Transverse colon (tissue), 4 donors: Measurements from ENCODE around the gene ADAM11. TPM values are rescaled to one million over a fixed set of nuclear protein-coding genes. Genes with fewer than 3 reads are reported as not detected.
A peak's percentile ranks its signal among the peaks of the same experiment; 100 is the strongest.
"Not testable (repeated sequence)": the region's sequence is repeated elsewhere in the genome, so short reads cannot be mapped to it uniquely, and the experiment has no call there.

Experiments
- DNase-seq: peaks from one replicate; pipeline ENCODE4 v3.0.0-alpha.2; 2019
- H3K27ac ChIP-seq, 4 donors: fragments of 200-600 bp; sonication (generic); 2 replicates each; pipeline ENCODE4 v1.5.1; 2016 to 2018; ENCODE audit warnings: inconsistent platforms in 4 of 4
- H3K27me3 ChIP-seq: fragments of 200-600 bp; sonication (generic); 2 replicates; pipeline ENCODE4 v1.5.1; 2017; ENCODE audit warnings: inconsistent platforms
- H3K36me3 ChIP-seq, 4 donors: fragments of 200-600 bp; sonication (generic); 2 replicates each; pipeline ENCODE4 v1.5.1; 2017 to 2019; ENCODE audit warnings: inconsistent platforms in 4 of 4
- H3K4me1 ChIP-seq, 4 donors: fragments of 200-600 bp; sonication (generic); 2 replicates each; pipeline ENCODE4 v1.5.1; 2017 to 2020; ENCODE audit warnings: inconsistent platforms in 4 of 4
- H3K4me3 ChIP-seq, 4 donors: fragments of 200-600 bp; sonication (generic); 1 replicate in 1 of 4; 2 replicates in 3 of 4; pipeline versions ENCODE4 v1.5.1 to v1.6.1; 2017 to 2019; ENCODE audit warnings: inconsistent platforms in 4 of 4
- H3K9me3 ChIP-seq, 2 donors: fragments of 200-600 bp; sonication (generic); 2 replicates each; pipeline ENCODE4 v1.5.1; 2017 to 2019; ENCODE audit warnings: inconsistent platforms in 2 of 2
- CTCF ChIP-seq, 5 experiments: fragments of 200-600 bp in 3 of 5; fragments of 450-650 bp in 2 of 5; sonication (generic) in 3 of 5; IDR thresholded peaks; 1 replicate in 2 of 5; 2 replicates in 3 of 5; pipeline ENCODE4 v1.5.1; 2016 to 2017; ENCODE audit warnings: antibody characterized with exemption in 5 of 5, inconsistent platforms in 3 of 5, mild to moderate bottlenecking in 2 of 5, moderate library complexity in 1 of 5
- EP300 ChIP-seq: sonication (generic); formaldehyde crosslinking; IDR thresholded peaks from one replicate; pipeline ENCODE4 v1.6.1; 2017; ENCODE audit warnings: antibody characterized with exemption, low read depth
- POLR2A ChIP-seq: fragments of 450-650 bp; IDR thresholded peaks from one replicate; pipeline ENCODE4 v1.6.1; 2016; ENCODE audit warnings: antibody characterized with exemption, mild to moderate bottlenecking, moderate library complexity
- POLR2AphosphoS5 ChIP-seq, 3 donors: sonication (generic); formaldehyde crosslinking; IDR thresholded peaks; one replicate each; pipeline ENCODE4 v1.6.1; 2016; ENCODE audit warnings: antibody characterized with exemption in 3 of 3
- WGBS, 2 donors: methylation state at CpG; one replicate each; pipeline ENCODE4 v1.1.5; 2018; ENCODE audit warnings: low coverage in 1 of 2; 5-methylcytosine and 5-hydroxymethylcytosine counted together
- in situ Hi-C, 4 donors: fragments of 200-750 bp; cut with MboI; loops; one replicate each; pipeline versions ENCODE4 v1.15.0 to v1.15.1; 2017; ENCODE audit warnings: low sequenced_read_pairs in 3 of 4, low pct_ligation_motif_present in 1 of 4, low pct_unique_long_range_greater_than_20kb in 1 of 4
- intact Hi-C: fragments of 100-400 bp; cut with DNase I; formaldehyde crosslinking; loops from one replicate; pipeline ENCODE4 v1.15.1; 2023; ENCODE audit warnings: low total_unique reads
- total RNA-seq, 4 donors: library from RNA; depleted of rRNA; stranded (reverse); fragments of >200 nt; gene quantifications; one replicate each; pipeline ENCODE4 v1.1.0, GENCODE V29; 2016

The ADAM11 gene
- total RNA-seq, 4 donors from 2014 or later = 0.37 to 2.0 (median 0.72) TPM

DNA sequence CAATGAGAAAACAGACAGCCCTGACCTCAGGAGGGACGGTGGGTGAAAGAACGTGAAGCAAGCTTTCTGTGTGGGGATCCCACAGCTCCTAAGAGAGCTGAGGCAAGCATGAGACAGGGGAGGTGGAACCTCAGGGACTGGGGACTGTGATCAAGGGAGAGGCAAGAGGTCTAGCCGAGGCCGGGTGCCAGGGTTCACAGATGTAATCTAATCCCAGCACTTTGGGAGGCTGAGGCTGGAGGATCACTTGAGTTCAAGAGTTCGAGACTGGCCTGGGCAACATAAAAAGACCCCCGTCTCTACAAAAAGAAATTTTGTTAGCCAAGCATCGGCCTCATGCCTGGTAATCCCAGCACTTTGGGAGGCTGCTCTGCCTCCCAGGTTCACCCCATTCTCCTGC is 4.5 kb upstream of the ADAM11 start:
- no peak overlapping the region for H3K27ac ChIP-seq
- intact Hi-C loops = no loop called here
- WGBS, 2 donors = 40 to 82% methylated on average over 1 to 7 of the region's 7 CpGs
- in situ Hi-C loops = no loop called here
- DNase-seq = no peak
- no peaks in the 10 kb centered on the region for H3K9me3 ChIP-seq
- H3K4me3 ChIP-seq = no peak overlapping the region
- peaks cover 20% of the 10 kb centered on the region for H3K27me3 ChIP-seq
- TF ChIP-seq CTCF (IDR thresholded peaks at IDR 0.05) (no peak), EP300 (no peak), POLR2AphosphoS5 (IDR thresholded peaks at IDR 0.05) (no peak), POLR2A (no peak)
- peaks cover 1 to 8% (median 7%) of the 10 kb centered on the region in 4 donors for H3K4me1 ChIP-seq
- H3K36me3 ChIP-seq = no peaks in the 10 kb centered on the region

- 87% methylated on average over 5 of the region's 5 CpGs; no CpG with 5 or more reads in 1 of the 2 donors for WGBS, 2 donors
- H3K9me3 ChIP-seq, in situ Hi-C loops, DNase-seq, H3K4me3 ChIP-seq, intact Hi-C loops, H3K27ac ChIP-seq, H3K36me3 ChIP-seq: not testable (repeated sequence)
- H3K4me1 ChIP-seq = peaks cover 5 to 13% (median 13%) of the 10 kb centered on the region in 4 donors
- H3K27me3 ChIP-seq = peaks cover 29% of the 10 kb centered on the region
These were observed 3.6 kb upstream of the ADAM11 start for GRCh38 chr17:44755180-44755579.

DNA sequence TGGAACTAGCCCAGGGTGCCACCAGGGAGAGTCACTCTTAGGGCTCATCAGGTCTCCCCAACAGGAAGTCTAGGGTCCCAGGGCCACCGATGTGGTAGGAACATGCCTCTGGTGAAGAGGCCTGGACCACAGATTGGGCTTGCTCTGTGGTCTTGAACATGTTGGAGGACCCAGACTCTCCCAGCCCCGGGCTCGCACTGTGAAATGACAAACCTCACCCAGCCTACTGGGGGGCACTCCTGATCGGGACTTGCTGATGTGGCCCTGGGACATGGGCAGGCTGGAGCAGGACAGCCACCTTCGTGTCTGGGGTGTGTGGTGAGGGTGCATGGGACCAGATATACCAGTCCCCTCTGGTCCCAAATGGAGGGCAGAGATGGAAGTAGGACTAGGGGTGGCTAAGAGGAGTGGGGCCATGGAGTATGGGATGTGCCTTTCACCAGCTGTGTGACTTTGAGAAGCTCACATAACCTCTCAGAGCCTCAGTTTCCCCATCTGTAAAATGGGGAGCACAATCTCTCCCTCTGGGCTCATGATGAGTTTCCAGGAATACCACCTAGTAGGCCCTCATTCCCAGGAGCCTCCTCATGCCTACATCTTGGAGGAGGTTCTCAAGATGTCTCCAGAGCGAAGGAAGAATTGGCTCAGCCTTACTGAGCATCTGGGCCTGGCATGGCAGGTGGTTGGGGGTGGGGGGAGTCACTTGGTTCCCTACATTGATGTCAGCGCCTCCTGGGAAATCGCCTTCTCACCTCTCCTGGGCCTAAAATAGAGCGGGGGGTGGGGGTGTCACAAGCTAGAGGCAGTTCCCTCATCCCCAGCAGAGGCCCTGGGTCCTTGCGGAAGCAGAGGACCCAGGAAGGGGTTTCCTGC is 1.5 kb upstream of the ADAM11 start:
- in situ Hi-C loops (no loop called here), intact Hi-C loops (no loop called here)
- TF ChIP-seq POLR2AphosphoS5 (IDR thresholded peaks at IDR 0.05) = no peak
- no peak for TF ChIP-seq CTCF (IDR thresholded peaks at IDR 0.05)
- no peak for TF ChIP-seq EP300
- no peak for TF ChIP-seq POLR2A
- Histone ChIP-seq H3K4me3 (no peak overlapping the region), H3K27me3 (peaks cover 50% of the 10 kb centered on the region), H3K27ac (no peak overlapping the region), H3K36me3 (no peaks in the 10 kb centered on the region), H3K9me3 (no peaks in the 10 kb centered on the region), H3K4me1 (peaks cover 5 to 13% (median 13%) of the 10 kb centered on the region in 4 donors)
- 85% methylated on average over 9 of the region's 10 CpGs; no CpG with 5 or more reads in 1 of the 2 donors for WGBS, 2 donors
- DNase-seq = no peak

GRCh38 chr17:44757918-44758413 is 822 bp upstream of the ADAM11 start:
- no peak for DNase-seq
- intact Hi-C loops = no loop called here
- WGBS, 2 donors = 45% methylated on average over 4 of the region's 5 CpGs; no CpG with 5 or more reads in 1 of the 2 donors
- Histone ChIP-seq H3K9me3 (no peaks in the 10 kb centered on the region), H3K36me3 (no peaks in the 10 kb centered on the region), H3K4me3 (peak overlapping the region in 1 of 4 donors; percentile 48), H3K27me3 (peaks cover 54% of the 10 kb centered on the region), H3K27ac (no peak overlapping the region), H3K4me1 (peaks cover 5 to 13% (median 13%) of the 10 kb centered on the region in 4 donors)
- in situ Hi-C loops = no loop called here
- TF ChIP-seq EP300 (no peak), CTCF (IDR thresholded peaks at IDR 0.05) (no peak), POLR2A (no peak), POLR2AphosphoS5 (IDR thresholded peaks at IDR 0.05) (no peak)
